GM19025 (cell line): ENCODE results near the gene ATP8B4.
A peak's percentile ranks its signal among the peaks of the same experiment; 100 is the strongest.

Experiments used
- ATAC-seq: cut with Tn5 transposase; IDR thresholded peaks from one replicate; pipeline ENCODE4 v1.9.1; 2021; ENCODE audit warnings: mild to moderate bottlenecking, low read depth, moderate library complexity; ENCODE audit not compliant: unreplicated experiment

ATP8B4 gene

GRCh38 chr15:50067254-50067653 lies 51.8 kb downstream of the ATP8B4 start:
- no peak for ATAC-seq

GRCh38 chr15:50066666-50067065 lies 52.4 kb downstream of the ATP8B4 start:
- no peak for ATAC-seq

GRCh38 chr15:50066202-50066601 lies 52.8 kb downstream of the ATP8B4 start:
- ATAC-seq, result no peak

- no peak for ATAC-seq
These were observed 53.8 kb downstream of the ATP8B4 start for GRCh38 chr15:50065279-50065678.

GRCh38 chr15:50064673-50065072 lies 54.4 kb downstream of the ATP8B4 start:
- no peak for ATAC-seq

- ATAC-seq, result no peak
These were observed 55.8 kb downstream of the ATP8B4 start for GRCh38 chr15:50063226-50063625.

GRCh38 chr15:50061503-50061902 lies 57.5 kb downstream of the ATP8B4 start:
- ATAC-seq, result no peak

- ATAC-seq, result no peak
These were observed 59.1 kb downstream of the ATP8B4 start for GRCh38 chr15:50059883-50060282.

- no peak for ATAC-seq
These were observed 59.7 kb downstream of the ATP8B4 start for GRCh38 chr15:50059203-50059772.

- no peak for ATAC-seq
These were observed 61.0 kb downstream of the ATP8B4 start for GRCh38 chr15:50057905-50058639.

- ATAC-seq, result no peak
These were observed 61.8 kb downstream of the ATP8B4 start for GRCh38 chr15:50057196-50057595.

- ATAC-seq, result no peak
These were observed 63.3 kb downstream of the ATP8B4 start for GRCh38 chr15:50055750-50056157.

- no peak for ATAC-seq
These were observed 63.7 kb downstream of the ATP8B4 start for GRCh38 chr15:50055332-50055731.

GRCh38 chr15:50053055-50053856 lies 65.8 kb downstream of the ATP8B4 start:
- ATAC-seq, result no peak

- ATAC-seq, result no peak
These were observed 67.1 kb downstream of the ATP8B4 start for GRCh38 chr15:50051811-50052419.

GRCh38 chr15:50050986-50051743 lies 67.9 kb downstream of the ATP8B4 start:
- ATAC-seq, result no peak

- no peak for ATAC-seq
These were observed 69.2 kb downstream of the ATP8B4 start for GRCh38 chr15:50049871-50050270.

- no peak for ATAC-seq
These were observed 72.2 kb downstream of the ATP8B4 start for GRCh38 chr15:50046867-50047266.

- peak; percentile 79 for ATAC-seq
These were observed 72.9 kb downstream of the ATP8B4 start for GRCh38 chr15:50046159-50046558.

GRCh38 chr15:50044904-50045303 lies 74.1 kb downstream of the ATP8B4 start:
- ATAC-seq, result no peak
